Neural progenitor cell (in vitro differentiated cells): ENCODE data around the gene TMEM229B. TPM values are rescaled to one million over a fixed set of nuclear protein-coding genes. Genes with fewer than 3 reads are reported as not detected.

Source experiments
- DNase-seq: peaks from one replicate; pipeline ENCODE4 v3.0.0-alpha.2; 2016; ENCODE audit warnings: low spot score
- H2AFZ ChIP-seq: fragments of 200-600 bp; sonication (generic); replicated peaks from 2 replicates; pipeline ENCODE4 v1.6.1; 2016; ENCODE audit warnings: antibody characterized with exemption
- H3F3A ChIP-seq: fragments of 200-600 bp; sonication (generic); 2 replicates; pipeline ENCODE4 v1.6.1; 2016; ENCODE audit warnings: antibody characterized with exemption, low read depth
- H3K27ac ChIP-seq: fragments of 200-600 bp; sonication (generic); 2 replicates; pipeline ENCODE4 v1.5.1; 2016; ENCODE audit warnings: mild to moderate bottlenecking
- H3K27me3 ChIP-seq: fragments of 200-600 bp; sonication (generic); 2 replicates; pipeline ENCODE4 v1.6.1; 2016; ENCODE audit warnings: mild to moderate bottlenecking, moderate library complexity
- H3K36me3 ChIP-seq: fragments of 200-600 bp; sonication (generic); 2 replicates; pipeline ENCODE4 v1.5.1; 2016
- H3K4me1 ChIP-seq: fragments of 200-600 bp; sonication (generic); 2 replicates; pipeline ENCODE4 v1.6.1; 2016; ENCODE audit warnings: mixed run types
- H3K4me2 ChIP-seq: fragments of 200-600 bp; sonication (generic); 2 replicates; pipeline ENCODE4 v1.6.1; 2016
- H3K4me3 ChIP-seq: fragments of 200-600 bp; sonication (generic); 2 replicates; pipeline ENCODE4 v1.5.1; 2016
- H3K79me2 ChIP-seq: fragments of 200-600 bp; sonication (generic); 2 replicates; pipeline ENCODE4 v1.6.1; 2016; ENCODE audit warnings: low read depth
- H3K9ac ChIP-seq: fragments of 200-600 bp; sonication (generic); 2 replicates; pipeline ENCODE4 v1.6.1; 2016
- H3K9me3 ChIP-seq: fragments of 200-600 bp; sonication (generic); 2 replicates; pipeline ENCODE4 v1.5.1; 2016; ENCODE audit warnings: low read depth
- H4K20me1 ChIP-seq: fragments of 200-600 bp; sonication (generic); 2 replicates; pipeline ENCODE4 v1.6.1; 2016; ENCODE audit warnings: low read depth
- H3K27ac Mint-ChIP-seq: 3 replicates; pipeline ENCODE4 v1.8.0; 2021; ENCODE audit warnings: mixed read lengths
- H3K27me3 Mint-ChIP-seq: 2 replicates; pipeline ENCODE4 v1.8.0; 2022; ENCODE audit warnings: low read depth, mild to moderate bottlenecking, inconsistent platforms, moderate library complexity, mixed read lengths; ENCODE audit not compliant: insufficient read depth
- H3K36me3 Mint-ChIP-seq: 3 replicates; pipeline ENCODE4 v1.8.0; 2021; ENCODE audit warnings: mixed read lengths
- H3K4me1 Mint-ChIP-seq: 3 replicates; pipeline ENCODE4 v1.8.0; 2021; ENCODE audit warnings: mixed read lengths
- H3K4me3 Mint-ChIP-seq: 3 replicates; pipeline ENCODE4 v1.8.0; 2021; ENCODE audit warnings: mild to moderate bottlenecking, moderate library complexity, mixed read lengths
- H3K9me3 Mint-ChIP-seq: 3 replicates; pipeline ENCODE4 v1.8.0; 2020; ENCODE audit warnings: mixed read lengths
- EZH2 ChIP-seq: fragments of 200-600 bp; sonication (generic); IDR thresholded peaks from 2 replicates; pipeline ENCODE4 v1.6.1; 2017; ENCODE audit warnings: antibody characterized with exemption, mild to moderate bottlenecking, moderate library complexity
- EZH2phosphoT487 ChIP-seq: fragments of 200-600 bp; sonication (generic); IDR thresholded peaks from 2 replicates; pipeline ENCODE4 v1.6.1; 2017; ENCODE audit warnings: antibody characterized with exemption
- total RNA-seq: library from RNA; depleted of rRNA; stranded (reverse); fragments of >200 nt; gene quantifications from 2 replicates; pipeline ENCODE4 v1.2.3, GENCODE V29; 2015; ENCODE audit warnings: low replicate concordance
- TF ChIP-seq, protein P1 (sequence below): fragments of 200-600 bp; sonication (generic); IDR thresholded peaks from 2 replicates; pipeline ENCODE4 v1.5.1; 2017; ENCODE audit warnings: antibody characterized with exemption, mild to moderate bottlenecking

Gene TMEM229B
- total RNA-seq, 1 donor from 2014 or later = not detected

DNA sequence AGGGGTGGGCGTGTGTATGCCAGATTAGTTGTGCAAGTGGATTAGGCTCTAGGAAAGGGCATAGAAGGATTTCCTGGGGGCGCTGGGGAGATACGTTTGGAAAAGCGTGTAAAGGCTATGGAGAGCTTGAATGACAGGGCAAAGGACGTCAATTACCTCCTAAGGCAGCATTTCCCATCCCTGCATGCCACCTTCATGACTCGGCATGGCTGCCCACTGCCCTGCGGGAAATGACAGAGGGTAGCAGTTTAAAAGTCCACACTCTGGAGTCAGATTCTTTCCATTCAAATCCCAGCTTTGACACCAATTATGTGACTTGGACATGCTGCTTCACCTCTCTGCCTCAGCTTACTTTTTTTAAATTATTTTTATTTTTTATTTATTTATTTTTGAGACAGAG lies 14.8 kb upstream of the TMEM229B start:
- Histone ChIP-seq H3K4me1 (no peaks in the 10 kb centered on the region), H3K79me2 (no peaks in the 10 kb centered on the region), H3F3A (no peaks in the 10 kb centered on the region), H3K9ac (no peak overlapping the region), H3K9me3 (no peaks in the 10 kb centered on the region), H2AFZ (no peak overlapping the region), H3K27me3 (no peaks in the 10 kb centered on the region), H4K20me1 (no peaks in the 10 kb centered on the region), H3K4me2 (no peak overlapping the region), H3K36me3 (no peaks in the 10 kb centered on the region), H3K27ac (no peak overlapping the region), H3K4me3 (no peak overlapping the region)
- no peaks in the 10 kb centered on the region for H3K9me3 Mint-ChIP-seq
- H3K4me1 Mint-ChIP-seq = peaks cover 6% of the 10 kb centered on the region
- no peaks in the 10 kb centered on the region for H3K36me3 Mint-ChIP-seq
- H3K27ac Mint-ChIP-seq = no peak overlapping the region
- TF ChIP-seq, protein P1, sequence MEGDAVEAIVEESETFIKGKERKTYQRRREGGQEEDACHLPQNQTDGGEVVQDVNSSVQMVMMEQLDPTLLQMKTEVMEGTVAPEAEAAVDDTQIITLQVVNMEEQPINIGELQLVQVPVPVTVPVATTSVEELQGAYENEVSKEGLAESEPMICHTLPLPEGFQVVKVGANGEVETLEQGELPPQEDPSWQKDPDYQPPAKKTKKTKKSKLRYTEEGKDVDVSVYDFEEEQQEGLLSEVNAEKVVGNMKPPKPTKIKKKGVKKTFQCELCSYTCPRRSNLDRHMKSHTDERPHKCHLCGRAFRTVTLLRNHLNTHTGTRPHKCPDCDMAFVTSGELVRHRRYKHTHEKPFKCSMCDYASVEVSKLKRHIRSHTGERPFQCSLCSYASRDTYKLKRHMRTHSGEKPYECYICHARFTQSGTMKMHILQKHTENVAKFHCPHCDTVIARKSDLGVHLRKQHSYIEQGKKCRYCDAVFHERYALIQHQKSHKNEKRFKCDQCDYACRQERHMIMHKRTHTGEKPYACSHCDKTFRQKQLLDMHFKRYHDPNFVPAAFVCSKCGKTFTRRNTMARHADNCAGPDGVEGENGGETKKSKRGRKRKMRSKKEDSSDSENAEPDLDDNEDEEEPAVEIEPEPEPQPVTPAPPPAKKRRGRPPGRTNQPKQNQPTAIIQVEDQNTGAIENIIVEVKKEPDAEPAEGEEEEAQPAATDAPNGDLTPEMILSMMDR = no peak
- no peak for TF ChIP-seq EZH2phosphoT487
- TF ChIP-seq EZH2 = no peak
- H3K27me3 Mint-ChIP-seq = peaks cover 8% of the 10 kb centered on the region
- no peak for DNase-seq
- H3K4me3 Mint-ChIP-seq = no peak overlapping the region

GRCh38 chr14:67502867-67503266 lies 14.3 kb upstream of the TMEM229B start:
- no peak overlapping the region for H3K9ac ChIP-seq
- H3K4me2 ChIP-seq = no peak overlapping the region
- Mint-ChIP-seq H3K36me3 (no peaks in the 10 kb centered on the region), H3K4me3 (no peak overlapping the region), H3K4me1 (peaks cover 6% of the 10 kb centered on the region), H3K9me3 (no peaks in the 10 kb centered on the region), H3K27ac (no peak overlapping the region), H3K27me3 (peaks cover 6% of the 10 kb centered on the region)
- no peaks in the 10 kb centered on the region for H3K9me3 ChIP-seq
- H3K4me3 ChIP-seq = no peak overlapping the region
- no peaks in the 10 kb centered on the region for H3K4me1 ChIP-seq
- TF ChIP-seq, protein P1 = no peak
- TF ChIP-seq EZH2phosphoT487 (no peak), EZH2 (no peak)
- H4K20me1 ChIP-seq = no peaks in the 10 kb centered on the region
- no peak for DNase-seq
- no peaks in the 10 kb centered on the region for H3F3A ChIP-seq
- no peaks in the 10 kb centered on the region for H3K27me3 ChIP-seq
- no peak overlapping the region for H3K27ac ChIP-seq
- no peaks in the 10 kb centered on the region for H3K79me2 ChIP-seq
- H3K36me3 ChIP-seq = no peaks in the 10 kb centered on the region
- H2AFZ ChIP-seq = no peak overlapping the region

DNA sequence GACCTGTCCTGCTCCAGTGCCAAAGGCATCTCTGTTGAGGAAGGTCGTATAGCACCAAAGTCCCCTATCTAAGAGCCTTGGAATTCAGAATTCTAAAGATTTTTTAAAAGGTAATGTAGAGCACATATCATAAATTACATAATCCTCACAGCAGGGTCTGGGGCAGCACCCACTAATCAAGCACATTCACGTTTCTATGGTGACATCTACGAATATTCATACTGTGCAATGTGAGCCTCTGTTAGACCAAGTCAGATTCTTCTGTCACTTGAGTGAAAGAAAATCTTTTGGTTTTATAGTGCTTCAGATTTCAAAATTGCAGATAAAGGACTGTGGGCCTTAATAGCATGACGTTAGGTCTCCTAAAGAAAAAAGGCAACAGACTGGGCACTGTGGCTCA lies 13.1 kb upstream of the TMEM229B start:
- H3K36me3 ChIP-seq = no peaks in the 10 kb centered on the region
- H3K4me2 ChIP-seq = no peak overlapping the region
- no peak overlapping the region for H3K27ac Mint-ChIP-seq
- TF ChIP-seq, protein P1 = no peak
- TF ChIP-seq EZH2 (no peak), EZH2phosphoT487 (no peak)
- H2AFZ ChIP-seq = no peak overlapping the region
- no peak overlapping the region for H3K9ac ChIP-seq
- no peaks in the 10 kb centered on the region for H3K9me3 ChIP-seq
- no peaks in the 10 kb centered on the region for H3K36me3 Mint-ChIP-seq
- no peak overlapping the region for H3K27ac ChIP-seq
- H3K27me3 ChIP-seq = no peaks in the 10 kb centered on the region
- H3K4me1 ChIP-seq = no peaks in the 10 kb centered on the region
- H3K9me3 Mint-ChIP-seq = no peaks in the 10 kb centered on the region
- peaks cover 5% of the 10 kb centered on the region for H3K27me3 Mint-ChIP-seq
- DNase-seq = no peak
- no peak overlapping the region for H3K4me3 ChIP-seq
- no peak overlapping the region for H3K4me3 Mint-ChIP-seq
- peaks cover 6% of the 10 kb centered on the region for H3K4me1 Mint-ChIP-seq
- H3K79me2 ChIP-seq = no peaks in the 10 kb centered on the region
- H3F3A ChIP-seq = no peaks in the 10 kb centered on the region
- no peaks in the 10 kb centered on the region for H4K20me1 ChIP-seq
